Activated naive CD4-positive, alpha-beta T cell treated with anti-CD3 and anti-CD28 coated beads, Interleukin-2, amount 50 U/mL, for 72 hours (primary cell): ENCODE results near the gene TRIM56. TPM values are rescaled to one million over a fixed set of nuclear protein-coding genes. Genes with fewer than 3 reads are reported as not detected.
"Not testable (repeated sequence)": the region's sequence is repeated elsewhere in the genome, so short reads cannot be mapped to it uniquely, and the experiment has no call there.

Experiments
- ATAC-seq, 2 donors: fragments of 150-1000 bp; cut with Tn5 transposase; 2 replicates each; pipeline ENCODE4 v1.10.0; 2021; ENCODE audit warnings: mild to moderate bottlenecking in 2 of 2, moderate library complexity in 2 of 2
- DNase-seq, 2 donors: peaks; one replicate each; pipeline ENCODE4 v3.0.0; 2021 to 2022; ENCODE audit warnings: low spot score in 2 of 2
- H3K27ac Mint-ChIP-seq, 2 donors: one replicate each; pipeline ENCODE4 v1.8.0; 2022; ENCODE audit warnings: mild to moderate bottlenecking in 2 of 2, mixed read lengths in 2 of 2
- H3K36me3 Mint-ChIP-seq, 2 donors: one replicate each; pipeline ENCODE4 v1.8.0; 2022; ENCODE audit warnings: mixed read lengths in 2 of 2
- H3K9me3 Mint-ChIP-seq, 2 donors: one replicate each; pipeline ENCODE4 v1.8.0; 2022; ENCODE audit warnings: mixed read lengths in 2 of 2
- total RNA-seq, 2 donors: library from RNA; stranded (reverse); gene quantifications; one replicate each; pipeline ENCODE4 v1.2.3, GENCODE V29; 2022

The TRIM56 gene
- total RNA-seq, 2 donors from 2014 or later = 49.7 to 64.2 TPM

- Mint-ChIP-seq H3K27ac (no peak overlapping the region), H3K9me3 (no peaks in the 10 kb centered on the region), H3K36me3 (no peaks in the 10 kb centered on the region)
- ATAC-seq = no peak
- DNase-seq = no peak
Measured at GRCh38 chr7:101120315-101120714, 35.0 kb downstream of the TRIM56 start.

- not testable (repeated sequence) for DNase-seq, H3K36me3 Mint-ChIP-seq, ATAC-seq, H3K9me3 Mint-ChIP-seq
- H3K27ac Mint-ChIP-seq = peak overlapping the region; percentile 75 to 87
Measured at GRCh38 chr7:101121631-101121990, 36.3 kb downstream of the TRIM56 start.

DNA sequence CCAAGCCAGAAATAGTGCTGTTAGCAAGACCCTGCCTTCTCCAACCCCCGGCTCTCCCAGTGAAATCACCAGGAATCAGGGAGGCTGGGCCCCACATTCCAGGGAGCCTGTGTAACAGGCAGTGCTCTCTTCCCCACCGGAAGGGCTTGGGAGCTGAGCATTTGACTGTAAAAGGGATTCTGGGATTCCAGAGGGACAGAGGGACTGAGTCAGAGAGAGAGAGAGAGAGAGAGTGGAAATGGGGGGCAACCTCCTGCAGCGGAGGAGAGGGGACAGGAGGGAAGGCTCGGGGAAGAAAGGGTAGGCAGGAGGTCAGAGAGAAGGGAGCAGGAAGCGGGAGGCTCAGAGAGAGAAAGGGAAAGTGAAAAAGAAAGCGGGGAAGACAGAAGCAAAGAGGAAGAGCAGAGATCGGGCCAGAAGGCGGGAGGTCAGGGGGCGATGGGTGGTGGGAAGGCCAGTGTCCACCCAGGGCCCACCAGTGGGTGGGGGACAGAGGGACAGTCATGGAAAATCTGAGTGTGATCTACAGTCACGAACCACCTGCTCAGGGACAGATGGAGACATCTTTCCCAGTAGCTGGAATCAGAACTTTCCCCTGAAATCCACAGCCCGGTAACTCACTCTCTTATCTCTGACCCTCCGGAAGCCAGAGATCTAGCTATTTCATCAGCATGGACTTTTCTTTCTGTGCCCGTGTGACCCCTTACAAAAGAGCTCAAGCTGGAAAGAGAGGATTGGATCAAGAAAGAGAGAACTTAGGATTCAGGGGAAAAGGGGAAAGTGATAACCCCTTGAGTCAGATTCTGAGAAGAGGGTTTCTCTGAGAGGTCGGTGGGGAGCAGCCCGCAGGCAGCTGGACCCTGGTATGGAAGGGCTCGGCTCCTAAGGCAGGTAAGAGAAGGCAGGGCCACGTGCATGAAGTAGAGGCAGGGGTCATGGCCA, 37.0 kb downstream of the TRIM56 start:
- ATAC-seq (no peak), DNase-seq (no peak)
- Mint-ChIP-seq H3K9me3 (no peaks in the 10 kb centered on the region), H3K36me3 (no peaks in the 10 kb centered on the region), H3K27ac (peak overlapping the region; percentile 75 to 87)

DNA sequence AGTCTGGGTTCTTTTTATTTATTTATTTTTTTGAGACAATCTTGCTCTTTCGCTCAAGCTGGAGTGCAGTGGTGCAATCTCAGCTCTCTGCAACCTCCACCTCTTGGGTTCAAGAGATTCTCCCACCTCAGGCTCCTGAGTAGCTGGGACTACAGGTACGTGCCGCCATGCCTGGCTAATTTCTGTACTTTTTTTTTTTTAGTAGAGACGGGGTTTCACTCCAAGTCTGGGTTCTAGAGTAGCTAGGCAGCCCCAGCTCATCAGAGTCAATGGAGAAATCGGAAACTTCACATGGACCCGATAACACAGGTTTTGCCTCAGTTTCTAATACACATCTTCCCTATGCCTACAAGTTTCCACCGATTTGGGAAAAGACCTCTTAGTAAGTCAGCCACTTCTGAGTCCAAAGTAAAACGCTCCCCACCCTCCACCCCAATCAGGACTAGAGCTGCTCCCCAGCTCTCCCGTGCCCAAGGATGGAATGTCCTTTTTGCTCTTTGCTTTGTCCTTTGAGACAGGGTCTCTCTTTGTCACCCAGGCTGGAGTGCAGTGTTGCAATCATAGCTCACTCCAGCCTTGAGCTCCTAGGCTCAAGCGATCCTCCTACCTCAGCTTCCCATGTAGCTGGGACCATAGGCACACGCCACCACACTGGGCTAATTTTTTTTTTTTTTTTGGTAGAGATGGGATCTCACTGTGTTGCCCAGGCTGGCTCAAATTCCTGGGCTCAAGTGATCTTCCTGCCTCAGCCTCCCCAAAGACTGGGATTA, 37.8 kb downstream of the TRIM56 start:
- peak overlapping the region in 1 of 2 donors; percentile 75 for H3K27ac Mint-ChIP-seq

DNA sequence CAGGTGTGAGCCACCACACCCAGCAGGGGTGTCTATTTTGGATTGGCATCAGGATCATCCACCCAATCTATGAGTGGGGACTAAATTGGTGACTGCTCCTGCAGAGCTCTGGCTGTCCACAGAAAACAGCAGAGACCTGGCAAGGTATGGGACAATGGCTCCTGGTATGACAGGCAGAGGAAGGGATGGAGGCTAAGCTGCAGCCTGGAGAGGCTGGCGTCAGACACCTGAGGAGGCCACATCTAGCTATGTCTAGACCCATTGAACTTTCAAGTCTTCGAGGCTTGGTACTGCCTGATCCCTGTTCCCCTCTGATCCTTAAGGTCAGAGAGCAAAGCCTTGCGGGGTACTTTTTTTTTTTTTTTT, 38.4 kb downstream of the TRIM56 start:
- Mint-ChIP-seq H3K27ac (peak overlapping the region in 1 of 2 donors; percentile 75), H3K36me3 (no peaks in the 10 kb centered on the region), H3K9me3 (no peaks in the 10 kb centered on the region)
- DNase-seq (no peak), ATAC-seq (no peak)

More for the DNA sequence above, 37.8 kb downstream of the TRIM56 start:
- ATAC-seq (no peak), DNase-seq (no peak)
- Mint-ChIP-seq H3K9me3 (no peaks in the 10 kb centered on the region), H3K36me3 (no peaks in the 10 kb centered on the region)

GRCh38 chr7:101124376-101125056, 39.2 kb downstream of the TRIM56 start:
- peak; percentile 58 to 69 for ATAC-seq
- Mint-ChIP-seq H3K9me3 (no peaks in the 10 kb centered on the region), H3K27ac (peak overlapping the region; percentile 54 to 55), H3K36me3 (no peaks in the 10 kb centered on the region)
- no peak for DNase-seq

DNA sequence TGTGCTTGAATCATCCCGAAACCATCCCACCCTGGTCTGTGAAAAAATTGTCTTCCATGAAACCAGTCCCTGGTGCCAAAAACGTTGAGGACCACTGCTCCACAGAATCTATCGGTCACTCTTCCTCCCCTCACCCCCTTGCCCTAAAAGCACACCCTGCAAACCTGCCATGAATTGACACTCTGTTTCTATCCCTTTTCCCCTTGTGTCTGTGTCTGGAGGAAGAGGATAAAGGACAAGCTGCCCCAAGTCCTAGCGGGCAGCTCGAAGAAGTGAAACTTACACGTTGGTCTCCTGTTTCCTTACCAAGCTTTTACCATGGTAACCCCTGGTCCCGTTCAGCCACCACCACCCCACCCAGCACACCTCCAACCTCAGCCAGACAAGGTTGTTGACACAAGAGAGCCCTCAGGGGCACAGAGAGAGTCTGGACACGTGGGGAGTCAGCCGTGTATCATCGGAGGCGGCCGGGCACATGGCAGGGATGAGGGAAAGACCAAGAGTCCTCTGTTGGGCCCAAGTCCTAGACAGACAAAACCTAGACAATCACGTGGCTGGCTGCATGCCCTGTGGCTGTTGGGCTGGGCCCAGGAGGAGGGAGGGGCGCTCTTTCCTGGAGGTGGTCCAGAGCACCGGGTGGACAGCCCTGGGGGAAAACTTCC, 40.8 kb downstream of the TRIM56 start:
- Mint-ChIP-seq H3K27ac (peak overlapping the region in 1 of 2 donors; percentile 51), H3K36me3 (no peaks in the 10 kb centered on the region), H3K9me3 (no peaks in the 10 kb centered on the region)
- DNase-seq = no peak
- ATAC-seq = peak; percentile 9 to 57

DNA sequence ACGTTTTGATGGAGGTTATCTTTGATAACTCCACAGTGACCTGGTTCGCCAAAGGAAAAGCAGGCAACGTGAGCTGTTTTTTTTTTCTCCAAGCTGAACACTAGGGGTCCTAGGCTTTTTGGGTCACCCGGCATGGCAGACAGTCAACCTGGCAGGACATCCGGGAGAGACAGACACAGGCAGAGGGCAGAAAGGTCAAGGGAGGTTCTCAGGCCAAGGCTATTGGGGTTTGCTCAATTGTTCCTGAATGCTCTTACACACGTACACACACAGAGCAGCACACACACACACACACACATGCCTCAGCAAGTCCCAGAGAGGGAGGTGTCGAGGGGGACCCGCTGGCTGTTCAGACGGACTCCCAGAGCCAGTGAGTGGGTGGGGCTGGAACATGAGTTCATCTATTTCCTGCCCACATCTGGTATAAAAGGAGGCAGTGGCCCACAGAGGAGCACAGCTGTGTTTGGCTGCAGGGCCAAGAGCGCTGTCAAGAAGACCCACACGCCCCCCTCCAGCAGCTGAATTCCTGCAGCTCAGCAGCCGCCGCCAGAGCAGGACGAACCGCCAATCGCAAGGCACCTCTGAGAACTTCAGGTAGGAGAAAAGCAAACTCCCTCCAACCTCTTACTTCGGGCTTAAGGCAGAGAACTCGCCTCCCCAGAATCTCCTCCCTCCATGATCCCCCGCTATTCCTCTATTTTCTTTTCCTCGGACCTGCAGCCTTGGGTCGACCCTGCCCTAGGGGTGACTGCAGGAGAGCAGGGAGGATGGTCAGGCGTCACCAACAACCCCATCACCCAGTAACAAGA, 41.6 kb downstream of the TRIM56 start, which contains the start of gene SERPINE1:
Gene SERPINE1, plus strand, starts transcription at position 454 of the 809 bp plus-strand sequence. CDS start 1,290 bp downstream, outside the sequence.
- DNase-seq (peak; percentile 43 to 64), ATAC-seq (peak; percentile 74 to 78)
- H3K27ac Mint-ChIP-seq = peak within 1 kb of the TSS in 1 of 2 donors; percentile 51
- H3K9me3 Mint-ChIP-seq = no peaks in the 10 kb centered on the region
- H3K36me3 Mint-ChIP-seq = no peaks in the 10 kb centered on the region

DNA sequence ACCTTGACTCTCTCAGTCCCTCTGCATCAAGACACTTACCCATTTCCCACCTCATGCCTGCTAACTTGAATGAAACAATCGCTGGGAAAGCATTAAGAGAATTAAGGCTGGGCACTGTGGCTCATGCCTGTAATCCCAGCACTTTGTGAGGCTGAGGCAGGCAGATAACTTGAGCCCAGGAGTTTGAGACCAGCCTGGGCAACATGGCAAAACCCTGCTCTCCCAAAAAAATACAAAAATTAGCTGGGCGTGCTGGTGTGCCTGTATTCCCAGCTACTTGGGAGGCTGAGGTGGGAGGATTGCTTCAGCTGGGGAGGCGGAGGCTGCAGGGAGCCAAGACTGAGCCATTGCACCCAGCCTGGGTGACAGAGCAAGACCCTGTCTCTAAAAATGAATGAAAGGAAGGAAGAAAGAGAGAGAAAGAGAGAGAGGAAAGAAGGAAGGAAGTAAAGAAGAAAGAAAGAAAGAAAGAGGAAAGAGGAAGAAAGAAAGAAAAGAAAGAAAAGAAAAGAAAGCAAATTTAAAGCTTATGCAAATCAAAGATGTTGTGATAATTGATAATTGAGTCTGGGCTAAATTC, 42.3 kb downstream of the TRIM56 start:
- ATAC-seq (no peak), DNase-seq (no peak)
- H3K36me3 Mint-ChIP-seq = no peaks in the 10 kb centered on the region
- H3K9me3 Mint-ChIP-seq = no peaks in the 10 kb centered on the region
- no peak overlapping the region for H3K27ac Mint-ChIP-seq

DNA sequence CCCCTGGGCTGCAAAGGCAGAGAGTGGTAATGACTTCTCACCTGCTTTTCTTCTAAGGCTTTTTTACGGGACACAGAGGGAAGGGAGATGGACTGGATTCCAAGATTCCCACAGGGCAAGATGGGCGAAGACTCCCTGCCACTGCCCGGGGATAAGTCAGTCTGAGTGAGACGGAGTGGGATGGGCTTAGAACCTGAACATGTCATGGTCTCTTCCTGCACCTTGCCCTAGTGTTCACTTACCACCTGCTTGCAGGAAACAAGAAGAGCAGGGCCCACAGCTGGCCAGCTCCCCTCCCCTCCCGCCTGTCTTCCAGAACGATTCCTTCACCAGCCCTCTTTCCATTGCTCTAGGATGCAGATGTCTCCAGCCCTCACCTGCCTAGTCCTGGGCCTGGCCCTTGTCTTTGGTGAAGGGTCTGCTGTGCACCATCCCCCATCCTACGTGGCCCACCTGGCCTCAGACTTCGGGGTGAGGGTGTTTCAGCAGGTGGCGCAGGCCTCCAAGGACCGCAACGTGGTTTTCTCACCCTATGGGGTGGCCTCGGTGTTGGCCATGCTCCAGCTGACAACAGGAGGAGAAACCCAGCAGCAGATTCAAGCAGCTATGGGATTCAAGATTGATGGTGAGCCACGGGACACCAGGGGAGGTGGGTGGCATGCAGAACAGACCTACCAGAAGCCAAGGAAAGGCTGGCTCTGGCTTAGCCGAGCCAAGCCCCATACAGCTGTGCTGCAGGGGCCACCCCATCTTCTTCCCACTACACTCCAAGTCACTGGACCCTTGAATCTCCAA, 43.0 kb downstream of the TRIM56 start:
- no peaks in the 10 kb centered on the region for H3K9me3 Mint-ChIP-seq
- ATAC-seq = no peak
- no peaks in the 10 kb centered on the region for H3K36me3 Mint-ChIP-seq
- no peak for DNase-seq
- H3K27ac Mint-ChIP-seq = no peak overlapping the region

GRCh38 chr7:101129603-101130117, 44.4 kb downstream of the TRIM56 start:
- Mint-ChIP-seq H3K36me3 (no peaks in the 10 kb centered on the region), H3K9me3 (no peaks in the 10 kb centered on the region), H3K27ac (peak overlapping the region in 1 of 2 donors; percentile 82)
- no peak for DNase-seq
- ATAC-seq = no peak

DNA sequence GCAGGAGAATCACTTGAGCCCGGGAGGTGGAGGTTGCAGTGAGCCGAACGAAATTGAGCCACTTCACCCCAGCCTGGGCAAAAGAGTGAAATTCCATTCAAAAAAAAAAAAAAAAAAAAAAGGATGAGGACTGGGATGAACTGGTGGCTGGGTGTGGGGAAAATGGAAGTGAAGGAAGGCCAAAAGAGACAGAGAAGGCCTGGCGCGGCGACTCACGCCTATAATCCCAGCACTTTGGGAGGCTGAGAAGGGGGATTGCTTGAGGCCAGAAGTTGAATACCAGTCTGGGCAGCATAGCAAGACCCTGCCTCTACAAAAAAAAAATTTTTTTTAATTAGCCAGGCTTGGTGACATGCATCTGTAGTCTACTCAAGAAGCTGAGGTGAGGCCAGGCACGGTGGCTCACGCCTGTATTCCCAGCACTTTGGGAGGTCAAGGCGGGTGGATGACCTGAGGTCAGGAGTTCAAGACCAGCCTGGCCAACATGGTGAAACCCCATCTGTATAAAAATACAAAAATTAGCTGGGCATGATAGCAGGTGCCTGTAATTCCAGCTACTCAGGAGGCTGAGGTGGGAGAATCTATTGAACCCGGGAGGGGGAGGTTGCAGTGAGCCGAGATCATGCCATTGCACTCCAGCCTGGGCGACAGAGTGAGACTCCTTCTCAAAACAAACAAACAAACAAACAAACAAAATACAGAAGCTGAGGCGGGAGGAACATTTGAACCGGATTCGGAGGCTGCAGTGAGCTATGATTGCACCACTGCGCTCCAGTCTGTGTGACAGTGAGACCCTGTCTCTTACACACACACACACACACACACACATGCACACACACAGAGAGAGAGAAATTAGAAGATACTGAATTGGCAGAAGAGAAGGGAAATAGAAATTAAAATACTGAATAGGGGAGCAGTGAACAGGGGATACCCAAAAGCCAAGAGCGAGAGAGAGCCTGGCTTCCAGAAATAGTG, 47.6 kb downstream of the TRIM56 start:
- H3K36me3 Mint-ChIP-seq, H3K27ac Mint-ChIP-seq, ATAC-seq, H3K9me3 Mint-ChIP-seq, DNase-seq: not testable (repeated sequence)

DNA sequence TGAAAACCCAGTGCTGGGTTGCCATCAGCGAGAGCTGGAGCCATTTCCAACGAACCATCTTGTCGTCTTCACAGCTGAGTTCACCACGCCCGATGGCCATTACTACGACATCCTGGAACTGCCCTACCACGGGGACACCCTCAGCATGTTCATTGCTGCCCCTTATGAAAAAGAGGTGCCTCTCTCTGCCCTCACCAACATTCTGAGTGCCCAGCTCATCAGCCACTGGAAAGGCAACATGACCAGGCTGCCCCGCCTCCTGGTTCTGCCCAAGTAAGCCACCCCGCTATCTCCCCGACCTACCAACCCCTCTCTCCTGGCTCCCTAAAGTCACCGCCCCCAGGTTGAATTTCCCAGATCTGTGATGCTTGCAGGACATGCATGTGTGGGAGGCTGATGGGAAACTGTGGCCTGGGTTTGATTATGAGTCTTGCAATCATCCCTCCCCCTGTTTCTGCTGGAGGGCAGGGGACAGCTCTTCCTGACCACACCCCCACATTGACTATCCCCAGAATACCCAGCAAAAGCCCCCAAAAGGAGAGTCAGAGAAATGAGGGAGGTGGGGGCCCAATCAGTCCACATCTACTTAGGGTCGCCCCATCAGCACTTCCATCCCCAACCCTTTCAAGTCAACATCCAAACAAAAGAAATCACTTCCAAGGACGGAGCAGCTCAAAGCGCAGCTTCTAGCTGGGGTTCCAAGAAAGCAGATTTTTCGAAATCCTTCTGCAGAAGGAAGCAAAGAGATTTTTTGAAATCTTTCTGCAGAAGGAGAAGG, 48.5 kb downstream of the TRIM56 start:
- DNase-seq (no peak), ATAC-seq (no peak)
- no peaks in the 10 kb centered on the region for H3K9me3 Mint-ChIP-seq
- no peaks in the 10 kb centered on the region for H3K36me3 Mint-ChIP-seq
- H3K27ac Mint-ChIP-seq = no peak overlapping the region
